ENCODE results near the gene OR2AE1.
"Not testable (repeated sequence)": the region's sequence is repeated elsewhere in the genome, so short reads cannot be mapped to it uniquely, and the experiment has no call there.

OR2AE1 gene

DNA sequence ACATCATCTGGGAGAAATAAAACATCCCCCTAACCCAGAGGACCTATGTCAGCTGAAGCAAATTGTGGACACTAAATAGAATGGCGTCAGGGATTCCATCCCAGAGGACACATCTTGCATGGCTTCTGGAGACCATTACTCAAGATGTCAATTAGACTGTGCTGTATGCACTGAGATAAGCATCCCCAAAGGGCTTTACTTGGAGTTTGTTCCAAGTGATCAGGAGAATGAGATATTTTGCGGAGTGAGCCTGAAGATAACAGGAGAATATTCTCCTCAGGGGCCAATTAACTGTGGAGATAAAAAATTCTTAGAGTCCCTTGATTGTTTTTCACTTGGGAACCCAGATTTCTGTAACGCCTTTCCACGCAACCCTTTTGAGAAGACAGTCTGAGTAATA, 4.5 kb upstream of the OR2AE1 start:
- H3K27ac ChIP-seq = no peak overlapping the region
- no peak for TF ChIP-seq ZFX (IDR thresholded peaks at IDR 0.05)
- TF ChIP-seq, protein P1, sequence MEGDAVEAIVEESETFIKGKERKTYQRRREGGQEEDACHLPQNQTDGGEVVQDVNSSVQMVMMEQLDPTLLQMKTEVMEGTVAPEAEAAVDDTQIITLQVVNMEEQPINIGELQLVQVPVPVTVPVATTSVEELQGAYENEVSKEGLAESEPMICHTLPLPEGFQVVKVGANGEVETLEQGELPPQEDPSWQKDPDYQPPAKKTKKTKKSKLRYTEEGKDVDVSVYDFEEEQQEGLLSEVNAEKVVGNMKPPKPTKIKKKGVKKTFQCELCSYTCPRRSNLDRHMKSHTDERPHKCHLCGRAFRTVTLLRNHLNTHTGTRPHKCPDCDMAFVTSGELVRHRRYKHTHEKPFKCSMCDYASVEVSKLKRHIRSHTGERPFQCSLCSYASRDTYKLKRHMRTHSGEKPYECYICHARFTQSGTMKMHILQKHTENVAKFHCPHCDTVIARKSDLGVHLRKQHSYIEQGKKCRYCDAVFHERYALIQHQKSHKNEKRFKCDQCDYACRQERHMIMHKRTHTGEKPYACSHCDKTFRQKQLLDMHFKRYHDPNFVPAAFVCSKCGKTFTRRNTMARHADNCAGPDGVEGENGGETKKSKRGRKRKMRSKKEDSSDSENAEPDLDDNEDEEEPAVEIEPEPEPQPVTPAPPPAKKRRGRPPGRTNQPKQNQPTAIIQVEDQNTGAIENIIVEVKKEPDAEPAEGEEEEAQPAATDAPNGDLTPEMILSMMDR (conservative IDR thresholded peaks at IDR 0.05) = no peak

DNA sequence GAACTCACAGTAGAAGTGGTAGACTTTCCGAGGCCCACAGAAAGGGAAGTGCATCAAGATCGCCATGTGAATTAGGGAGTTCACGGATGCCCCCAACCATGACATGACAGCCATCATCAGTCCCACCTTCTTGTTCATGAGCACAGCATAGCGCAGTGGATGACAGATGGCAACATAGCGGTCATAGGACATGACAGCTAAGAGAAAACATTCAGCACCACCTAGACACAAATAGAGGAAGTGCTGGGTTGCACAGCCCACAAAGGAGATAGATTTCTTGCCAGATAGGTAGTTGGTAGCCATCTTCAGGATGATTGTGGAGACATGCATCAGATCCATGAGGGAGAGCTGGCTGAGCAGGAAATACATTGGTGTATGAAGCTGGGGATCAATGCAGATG, 342 bp downstream of the OR2AE1 start:
- H3K27ac ChIP-seq = no peak overlapping the region
- TF ChIP-seq ZFX (IDR thresholded peaks at IDR 0.05) = no peak
- TF ChIP-seq, protein P1 (conservative IDR thresholded peaks at IDR 0.05) = no peak

DNA sequence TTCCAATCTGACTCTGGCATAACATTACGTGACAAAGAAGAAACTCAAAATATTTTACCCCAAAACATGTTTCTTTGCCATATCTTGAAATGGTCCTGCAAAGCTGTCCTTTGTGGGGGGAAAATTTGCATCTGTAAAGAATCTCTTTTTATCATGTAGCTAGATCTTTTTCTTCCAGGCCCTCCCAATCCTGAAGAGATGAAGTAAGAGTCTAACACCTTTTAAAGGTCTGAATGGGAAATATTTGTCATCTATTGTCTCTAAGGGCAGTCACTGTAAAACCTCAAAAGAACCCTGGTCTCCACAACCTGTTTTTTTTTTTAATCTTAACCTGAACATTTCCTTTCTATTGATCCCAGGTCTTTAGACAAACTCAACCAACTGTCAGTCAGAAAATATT, 8.6 kb downstream of the OR2AE1 start:
- no peak overlapping the region for H3K27ac ChIP-seq
- TF ChIP-seq, protein P1 (conservative IDR thresholded peaks at IDR 0.05) = no peak
- no peak for TF ChIP-seq ZFX (IDR thresholded peaks at IDR 0.05)

DNA sequence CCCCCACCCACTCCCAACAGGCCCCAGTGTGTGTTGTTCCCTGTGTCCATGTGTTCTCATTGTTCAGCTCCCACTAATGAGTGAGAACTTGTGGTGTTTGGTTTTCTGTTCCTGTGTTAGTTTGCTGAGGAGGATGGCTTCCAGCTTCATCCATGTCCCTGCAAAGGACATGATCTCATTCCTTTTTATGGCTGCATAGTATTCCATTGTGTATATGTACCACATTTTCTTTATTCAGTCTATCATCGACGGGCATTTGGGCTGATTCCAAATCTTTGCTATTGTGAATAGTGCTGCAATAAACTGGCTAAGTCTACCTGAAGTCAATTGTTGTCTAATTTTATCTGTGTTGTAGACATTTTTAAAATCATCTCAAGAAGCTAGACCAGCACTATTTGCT, 9.4 kb downstream of the OR2AE1 start:
- H3K27ac ChIP-seq = not testable (repeated sequence)

DNA sequence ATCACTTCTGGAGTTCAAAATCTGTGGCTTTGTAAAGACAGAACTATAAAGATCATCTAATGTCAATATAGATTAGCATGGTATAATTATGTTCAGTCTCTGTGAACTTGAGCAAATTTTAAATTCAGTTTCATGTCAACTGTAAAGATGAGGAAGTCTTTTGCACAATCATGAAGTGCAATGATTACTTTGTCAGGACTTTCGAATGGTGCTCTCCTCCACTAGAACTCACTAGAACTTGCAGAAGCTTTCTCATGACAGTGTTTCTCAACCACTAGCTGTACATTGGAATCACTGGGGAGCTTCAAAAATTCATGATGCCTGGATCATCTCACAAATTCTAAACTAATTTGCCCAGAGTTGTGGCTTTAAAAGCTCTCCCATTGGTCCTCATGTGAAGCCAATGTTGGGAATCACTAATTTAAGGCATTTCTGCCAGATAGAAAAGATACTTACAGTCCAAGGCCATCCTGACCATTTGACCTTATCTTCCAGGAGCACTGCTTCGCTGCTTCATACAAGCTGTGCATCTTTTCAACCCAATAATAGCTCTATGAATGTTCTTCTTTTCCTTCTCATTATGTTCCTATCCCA, 12.9 kb downstream of the OR2AE1 start:
- no peak overlapping the region for H3K27ac ChIP-seq
- TF ChIP-seq, protein P1 (conservative IDR thresholded peaks at IDR 0.05) = no peak
- no peak for TF ChIP-seq ZFX (IDR thresholded peaks at IDR 0.05)

DNA sequence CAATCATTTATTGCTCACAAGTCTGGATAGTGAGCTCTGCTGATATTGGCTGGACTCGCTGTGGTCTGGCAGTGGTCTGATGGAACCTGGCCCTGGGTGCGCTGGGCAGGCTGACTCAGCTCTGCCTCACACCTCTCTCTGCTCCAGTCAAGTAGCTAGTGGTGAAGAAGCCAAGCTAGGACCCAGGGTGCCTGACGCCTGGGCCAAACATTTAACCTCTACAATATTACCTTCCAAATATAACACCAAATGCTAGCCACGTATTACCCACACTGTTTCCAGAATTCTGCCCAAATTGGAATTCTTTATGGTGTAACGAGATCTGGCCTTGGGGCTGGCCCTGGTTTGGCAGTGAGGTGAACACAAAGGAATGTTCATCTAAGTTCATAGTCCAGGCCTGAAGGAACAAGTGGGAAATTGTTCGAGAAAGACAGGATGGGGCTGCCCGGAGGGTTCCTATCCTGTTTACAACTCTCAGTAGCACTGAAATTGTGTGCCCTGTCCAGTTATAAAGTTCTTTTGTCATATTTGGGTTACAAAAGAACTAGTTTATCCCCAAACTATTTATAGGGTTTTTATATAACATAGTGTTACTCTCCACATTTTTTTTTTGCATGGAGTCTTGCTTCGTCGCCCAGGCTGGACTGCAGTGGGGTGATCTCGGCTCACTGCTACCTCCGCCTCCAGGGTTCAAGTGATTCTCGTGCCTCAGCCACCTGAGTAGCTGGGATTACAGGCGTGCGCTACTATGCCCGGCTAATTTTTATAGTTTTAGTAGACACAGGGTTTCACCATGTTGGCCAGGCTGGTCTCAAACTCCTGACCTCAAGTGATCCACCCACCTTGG, 16.3 kb downstream of the OR2AE1 start:
- TF ChIP-seq ZFX (IDR thresholded peaks at IDR 0.05) = no peak
- no peak overlapping the region for H3K27ac ChIP-seq

DNA sequence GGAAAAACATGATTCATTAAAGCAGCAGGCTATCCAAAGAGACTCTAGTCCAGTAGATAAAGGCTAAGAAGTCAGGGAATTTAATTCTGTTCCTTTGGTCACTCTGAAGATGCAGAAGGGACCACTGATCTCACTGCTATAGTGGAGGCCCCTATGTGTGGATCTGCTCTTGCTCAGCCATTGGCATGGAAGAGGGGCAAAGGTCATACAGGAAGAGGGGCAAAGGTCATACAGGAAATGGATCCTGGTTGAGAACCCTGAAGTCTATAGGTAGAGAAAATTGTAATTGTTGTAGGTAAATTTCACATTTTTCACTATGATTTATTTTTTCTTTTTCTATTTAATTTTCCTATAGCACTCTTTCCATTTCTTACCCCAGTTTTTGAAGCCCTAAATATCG, 21.6 kb downstream of the OR2AE1 start:
- H3K27ac ChIP-seq = no peak overlapping the region
- TF ChIP-seq, protein P1 (conservative IDR thresholded peaks at IDR 0.05) = no peak
- no peak for TF ChIP-seq ZFX (IDR thresholded peaks at IDR 0.05)

DNA sequence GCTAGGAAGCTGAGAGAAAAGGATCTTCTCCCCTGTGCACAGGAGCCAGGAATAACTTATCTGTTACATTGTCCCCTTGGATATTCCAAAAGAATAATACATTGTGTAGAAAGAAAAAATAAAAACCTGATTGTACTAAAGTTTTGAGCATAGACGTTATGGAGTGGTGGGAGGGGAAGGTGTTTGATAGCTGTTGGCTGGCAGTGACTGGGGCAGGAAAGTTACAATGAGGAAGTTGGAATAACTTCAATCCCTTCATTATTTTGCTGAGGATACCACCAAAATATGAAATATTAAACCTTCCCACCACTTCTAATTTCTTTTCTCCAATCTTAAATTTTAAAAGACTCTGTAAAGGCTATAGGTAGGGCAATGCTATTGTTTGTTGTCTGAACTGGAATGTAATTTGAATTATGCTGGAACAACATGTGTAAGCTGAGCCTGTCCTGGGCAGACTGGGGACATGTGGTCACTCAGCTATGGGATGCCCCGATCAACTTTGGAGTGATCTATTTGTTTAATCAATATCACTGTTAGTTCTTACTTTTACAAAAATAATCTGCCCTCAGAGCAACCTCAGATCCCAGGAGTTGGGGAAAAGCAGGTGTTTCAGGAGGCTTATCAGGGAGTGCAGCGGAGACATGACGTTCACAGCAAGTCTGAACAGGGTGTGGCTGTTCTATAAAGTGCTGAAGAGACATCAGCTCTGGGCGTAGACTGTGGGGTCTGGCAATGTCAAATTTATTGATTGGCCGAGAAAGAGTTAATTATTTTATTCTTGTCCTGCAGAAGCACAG, 28.2 kb downstream of the OR2AE1 start:
- no peak overlapping the region for H3K27ac ChIP-seq
- TF ChIP-seq, protein P1 (conservative IDR thresholded peaks at IDR 0.05) = no peak
- no peak for TF ChIP-seq ZFX (IDR thresholded peaks at IDR 0.05)

Measured in C4-2B (cell line).